OCI-LY1 (cell line): Measurements from ENCODE around the gene SVOPL.

Experiments used
- H2AFZ ChIP-seq: fragments of 200-600 bp; sonication (generic), shearing (Covaris generic); 2 replicates; pipeline ENCODE4 v1.6.0; 2014; ENCODE audit warnings: antibody characterized with exemption, mild to moderate bottlenecking, low read length
- H3F3A ChIP-seq: fragments of 200-600 bp; sonication (generic), shearing (Covaris generic); 2 replicates; pipeline ENCODE4 v1.6.0; 2014; ENCODE audit warnings: mild to moderate bottlenecking, antibody characterized with exemption, low read length, moderate library complexity; ENCODE audit not compliant: insufficient read depth
- H3K27ac ChIP-seq: fragments of 200-600 bp; sonication (generic); 2 replicates; pipeline ENCODE4 v1.5.1; 2014; ENCODE audit warnings: low read length, mixed run types, mild to moderate bottlenecking, low read depth; ENCODE audit not compliant: poor library complexity, severe bottlenecking
- H3K27me3 ChIP-seq: fragments of 200-600 bp; sonication (generic); 2 replicates; pipeline ENCODE4 v1.6.0; 2014; ENCODE audit warnings: antibody characterized with exemption, mild to moderate bottlenecking, low read length, moderate library complexity; ENCODE audit not compliant: insufficient read depth
- H3K36me3 ChIP-seq: fragments of 200-600 bp; sonication (generic); 2 replicates; pipeline ENCODE4 v1.6.1; 2014; ENCODE audit warnings: mild to moderate bottlenecking, antibody characterized with exemption, low read length, moderate library complexity, mixed read lengths; ENCODE audit not compliant: insufficient read depth
- H3K4me1 ChIP-seq: fragments of 200-600 bp; sonication (generic); 2 replicates; pipeline ENCODE4 v1.5.1; 2014; ENCODE audit warnings: mild to moderate bottlenecking, low read length, moderate library complexity; ENCODE audit not compliant: insufficient read depth, severe bottlenecking
- H3K4me2 ChIP-seq: fragments of 200-600 bp; sonication (generic), shearing (Covaris generic); 2 replicates; pipeline ENCODE4 v1.6.1; 2014; ENCODE audit warnings: low read length
- H3K4me3 ChIP-seq: fragments of 200-600 bp; sonication (generic); 2 replicates; pipeline ENCODE4 v1.5.1; 2014; ENCODE audit warnings: low read length, low read depth, mild to moderate bottlenecking, mixed read lengths; ENCODE audit not compliant: poor library complexity, severe bottlenecking
- H3K79me2 ChIP-seq: fragments of 200-600 bp; shearing (Covaris generic); 2 replicates; pipeline ENCODE4 v1.6.1; 2016; ENCODE audit warnings: mixed run types, low read length, mixed read lengths; ENCODE audit not compliant: insufficient read depth
- H3K9ac ChIP-seq: fragments of 200-600 bp; sonication (generic), shearing (Covaris generic); 2 replicates; pipeline ENCODE4 v1.6.1; 2014; ENCODE audit warnings: mild to moderate bottlenecking, low read length, mixed read lengths
- H3K9me2 ChIP-seq: fragments of 200-600 bp; sonication (generic), shearing (Covaris generic); 2 replicates; pipeline ENCODE4 v1.6.1; 2014; ENCODE audit warnings: low read depth, mild to moderate bottlenecking, low read length, mixed read lengths
- H3K9me3 ChIP-seq: fragments of 200-600 bp; shearing (Covaris generic); 2 replicates; pipeline ENCODE4 v1.6.1; 2014; ENCODE audit warnings: low read length, mixed read lengths
- H4K20me1 ChIP-seq: fragments of 200-600 bp; sonication (generic), shearing (Covaris generic); 2 replicates; pipeline ENCODE4 v1.6.0; 2016; ENCODE audit warnings: mild to moderate bottlenecking, low read length; ENCODE audit not compliant: insufficient read depth
- EZH2 ChIP-seq: fragments of 200-600 bp; sonication (generic), shearing (Covaris generic); IDR thresholded peaks from 2 replicates; pipeline ENCODE4 v1.8.0; 2017; ENCODE audit warnings: borderline replicate concordance, mixed run types, mild to moderate bottlenecking, antibody characterized with exemption, low read length, moderate library complexity, mixed read lengths
- TF ChIP-seq, protein P1 (sequence below): fragments of 200-600 bp; sonication (generic), shearing (Covaris generic); IDR thresholded peaks from 2 replicates; pipeline ENCODE4 v1.5.1; 2017; ENCODE audit warnings: mild to moderate bottlenecking, antibody characterized with exemption, low read length, moderate library complexity, mixed read lengths

SVOPL gene

DNA sequence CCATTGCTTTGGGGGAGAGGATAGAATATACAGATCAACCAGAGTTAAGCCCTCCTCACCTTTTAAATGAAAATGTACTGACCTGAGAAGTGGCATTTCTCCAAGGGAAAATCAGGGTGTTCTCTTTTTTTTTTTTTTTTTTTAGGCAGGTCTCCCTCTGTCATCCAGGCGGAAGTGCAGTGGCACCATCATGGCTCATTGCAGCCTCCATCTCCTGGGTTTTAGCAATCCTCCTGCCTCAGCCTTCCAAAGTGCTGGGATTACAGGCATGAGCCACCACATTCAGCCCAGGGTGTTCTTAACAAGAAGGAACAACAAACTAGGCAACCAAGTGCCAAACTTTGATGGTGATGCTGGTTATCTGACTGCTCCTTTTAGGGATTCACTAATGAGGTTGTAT is 111.0 kb downstream of the SVOPL start:
- Histone ChIP-seq H3K36me3 (peaks cover 23% of the 10 kb centered on the region), H2AFZ (no peak overlapping the region), H3K4me1 (no peaks in the 10 kb centered on the region), H3K27me3 (no peaks in the 10 kb centered on the region), H4K20me1 (no peaks in the 10 kb centered on the region), H3K4me2 (no peak overlapping the region), H3K9me3 (no peaks in the 10 kb centered on the region), H3K9me2 (no peaks in the 10 kb centered on the region), H3K9ac (no peak overlapping the region), H3K79me2 (no peaks in the 10 kb centered on the region), H3K27ac (no peak overlapping the region), H3K4me3 (no peak overlapping the region), H3F3A (no peaks in the 10 kb centered on the region)
- TF ChIP-seq, protein P1, sequence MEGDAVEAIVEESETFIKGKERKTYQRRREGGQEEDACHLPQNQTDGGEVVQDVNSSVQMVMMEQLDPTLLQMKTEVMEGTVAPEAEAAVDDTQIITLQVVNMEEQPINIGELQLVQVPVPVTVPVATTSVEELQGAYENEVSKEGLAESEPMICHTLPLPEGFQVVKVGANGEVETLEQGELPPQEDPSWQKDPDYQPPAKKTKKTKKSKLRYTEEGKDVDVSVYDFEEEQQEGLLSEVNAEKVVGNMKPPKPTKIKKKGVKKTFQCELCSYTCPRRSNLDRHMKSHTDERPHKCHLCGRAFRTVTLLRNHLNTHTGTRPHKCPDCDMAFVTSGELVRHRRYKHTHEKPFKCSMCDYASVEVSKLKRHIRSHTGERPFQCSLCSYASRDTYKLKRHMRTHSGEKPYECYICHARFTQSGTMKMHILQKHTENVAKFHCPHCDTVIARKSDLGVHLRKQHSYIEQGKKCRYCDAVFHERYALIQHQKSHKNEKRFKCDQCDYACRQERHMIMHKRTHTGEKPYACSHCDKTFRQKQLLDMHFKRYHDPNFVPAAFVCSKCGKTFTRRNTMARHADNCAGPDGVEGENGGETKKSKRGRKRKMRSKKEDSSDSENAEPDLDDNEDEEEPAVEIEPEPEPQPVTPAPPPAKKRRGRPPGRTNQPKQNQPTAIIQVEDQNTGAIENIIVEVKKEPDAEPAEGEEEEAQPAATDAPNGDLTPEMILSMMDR, result no peak
- TF ChIP-seq EZH2, result no peak

DNA sequence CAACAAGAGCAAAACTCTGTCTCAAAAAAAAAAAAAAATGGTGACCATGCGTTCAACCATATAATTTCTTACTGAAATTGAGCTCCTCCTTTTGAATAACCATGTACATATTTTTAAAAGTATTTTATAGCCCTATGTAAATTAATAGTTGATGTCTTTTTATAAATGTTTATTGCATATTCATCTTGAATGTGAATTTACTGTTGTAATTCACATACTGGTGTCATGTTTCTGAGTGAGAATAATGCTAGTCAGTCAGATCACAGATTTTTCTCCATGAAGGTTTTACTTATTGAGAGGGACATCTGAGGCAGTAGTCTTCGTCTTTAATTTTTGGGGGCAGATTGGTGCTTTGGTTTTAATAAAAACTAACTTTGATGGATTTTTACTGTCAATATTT is 112.2 kb downstream of the SVOPL start:
- Histone ChIP-seq H3K4me2 (no peak overlapping the region), H3K27ac (no peak overlapping the region), H4K20me1 (no peaks in the 10 kb centered on the region), H3K4me1 (no peaks in the 10 kb centered on the region), H3K9me3 (no peaks in the 10 kb centered on the region), H3K4me3 (no peak overlapping the region), H3K9ac (no peak overlapping the region), H3K36me3 (peaks cover 34% of the 10 kb centered on the region), H3K27me3 (no peaks in the 10 kb centered on the region), H2AFZ (no peak overlapping the region), H3K79me2 (no peaks in the 10 kb centered on the region), H3F3A (no peaks in the 10 kb centered on the region), H3K9me2 (no peaks in the 10 kb centered on the region)
- TF ChIP-seq EZH2, result no peak
- TF ChIP-seq, protein P1, result no peak

DNA sequence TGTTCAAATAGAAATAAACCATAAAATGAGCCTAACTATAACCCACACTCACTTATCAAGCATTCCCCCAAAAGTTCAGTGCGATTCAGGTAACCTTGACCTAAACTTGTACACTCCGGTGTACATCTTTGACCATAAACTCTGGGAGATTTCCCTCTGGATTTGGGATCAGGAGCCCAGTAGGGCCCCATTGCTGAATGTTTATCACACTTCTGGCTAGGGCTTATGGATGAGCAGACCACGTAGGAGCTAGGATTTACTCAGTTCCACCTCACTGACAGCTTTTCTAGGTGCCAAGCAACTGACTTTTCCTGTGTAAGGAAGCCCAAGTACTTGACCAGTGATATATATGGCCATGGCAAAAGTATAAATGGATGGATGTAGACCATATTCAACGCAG is 113.7 kb downstream of the SVOPL start:
- no peaks in the 10 kb centered on the region for H3K9me3 ChIP-seq
- H3K79me2 ChIP-seq, result no peaks in the 10 kb centered on the region
- no peaks in the 10 kb centered on the region for H3K4me1 ChIP-seq
- no peaks in the 10 kb centered on the region for H4K20me1 ChIP-seq
- no peak overlapping the region for H3K9ac ChIP-seq
- no peak overlapping the region for H3K27ac ChIP-seq
- H3K36me3 ChIP-seq, result peaks cover 49% of the 10 kb centered on the region
- H3F3A ChIP-seq, result no peaks in the 10 kb centered on the region
- H3K27me3 ChIP-seq, result no peaks in the 10 kb centered on the region
- no peak for TF ChIP-seq EZH2
- TF ChIP-seq, protein P1, result no peak
- H3K9me2 ChIP-seq, result no peaks in the 10 kb centered on the region
- H3K4me2 ChIP-seq, result no peak overlapping the region
- H2AFZ ChIP-seq, result no peak overlapping the region
- H3K4me3 ChIP-seq, result no peak overlapping the region
